ENCODE data around the gene AKNA.

AKNA gene

GRCh38 chr9:114289571-114290481, 98.0 kb downstream of the AKNA start:
- in situ Hi-C loops (cut with MboI; ENCODE audit: low sequenced_read_pairs), result loop anchor here (25.0 kb wide), 1 partner anchor 578 kb away; no protein-coding TSS in a partner anchor

- in situ Hi-C loops (cut with MboI; ENCODE audit: low sequenced_read_pairs), result loop anchor here (25.0 kb wide), 1 partner anchor 577 kb away; no protein-coding TSS in a partner anchor
Observed at GRCh38 chr9:114289106-114289505, 98.7 kb downstream of the AKNA start.

GRCh38 chr9:114288193-114289091, 99.3 kb downstream of the AKNA start:
- in situ Hi-C loops (cut with MboI; ENCODE audit: low sequenced_read_pairs), result loop anchor here (25.0 kb wide), 1 partner anchor 576 kb away; no protein-coding TSS in a partner anchor

DNA sequence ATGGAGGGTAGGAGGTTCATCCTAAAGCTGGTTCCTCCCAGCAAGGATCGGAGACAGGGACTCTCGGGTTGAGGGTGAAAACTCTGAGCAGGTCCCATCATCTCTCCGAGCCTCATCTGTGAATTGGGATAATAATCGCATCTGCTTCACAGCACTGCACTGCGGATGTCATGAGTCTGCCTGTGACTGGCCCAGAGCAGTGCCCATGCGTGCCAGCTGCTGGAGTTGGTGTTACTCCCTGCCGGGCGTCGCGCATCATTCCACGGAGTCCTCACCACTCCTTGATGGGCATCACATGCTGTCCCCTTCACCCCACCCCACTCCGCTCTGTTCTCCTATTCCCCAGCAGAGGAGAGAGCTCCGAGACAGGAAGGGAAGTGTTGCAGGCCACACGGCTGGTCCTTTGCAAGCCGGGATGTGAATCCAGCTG, 100.0 kb downstream of the AKNA start:
- in situ Hi-C loops (cut with MboI; ENCODE audit: low sequenced_read_pairs), result loop anchor here (25.0 kb wide), 1 partner anchor 575 kb away; no protein-coding TSS in a partner anchor

DNA sequence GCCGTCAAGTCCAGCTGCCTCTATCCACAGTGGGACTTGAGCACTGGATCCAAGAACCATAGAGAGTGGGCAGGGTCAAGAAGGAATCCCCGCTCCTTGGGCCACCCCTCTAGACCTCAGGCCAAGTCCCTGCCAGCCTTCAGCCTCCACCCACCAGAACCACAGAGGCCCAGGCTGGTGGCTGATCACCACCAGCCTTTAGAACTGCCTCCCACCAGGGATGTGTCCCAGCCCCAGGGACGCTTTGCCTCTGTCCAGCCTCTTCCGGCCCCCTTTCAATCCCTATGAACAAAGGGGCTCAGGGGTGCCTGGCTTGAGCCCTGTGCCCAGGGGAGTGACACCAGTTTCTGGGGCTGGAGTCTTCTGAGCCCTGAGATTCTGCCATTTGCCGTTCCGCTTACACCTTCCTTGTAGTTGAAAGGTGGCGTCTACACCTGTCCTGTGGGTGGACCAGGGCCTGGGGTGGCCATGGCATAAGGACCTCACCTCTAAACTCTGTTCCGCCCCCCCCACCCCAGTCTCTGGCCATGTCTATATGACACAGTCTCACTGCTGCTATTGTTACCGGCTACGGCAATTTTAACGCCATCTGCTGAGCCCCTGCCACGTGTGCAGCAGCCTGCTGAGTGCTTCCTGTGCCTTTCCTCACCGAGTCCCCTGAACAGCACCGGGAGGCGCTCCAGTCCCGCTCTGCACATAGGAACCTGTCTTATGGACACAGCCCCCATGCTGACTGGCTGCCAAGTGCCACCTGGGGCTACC, 100.6 kb downstream of the AKNA start:
- in situ Hi-C loops (cut with MboI; ENCODE audit: low sequenced_read_pairs), result loop anchor here (25.0 kb wide), 1 partner anchor 575 kb away; no protein-coding TSS in a partner anchor

DNA sequence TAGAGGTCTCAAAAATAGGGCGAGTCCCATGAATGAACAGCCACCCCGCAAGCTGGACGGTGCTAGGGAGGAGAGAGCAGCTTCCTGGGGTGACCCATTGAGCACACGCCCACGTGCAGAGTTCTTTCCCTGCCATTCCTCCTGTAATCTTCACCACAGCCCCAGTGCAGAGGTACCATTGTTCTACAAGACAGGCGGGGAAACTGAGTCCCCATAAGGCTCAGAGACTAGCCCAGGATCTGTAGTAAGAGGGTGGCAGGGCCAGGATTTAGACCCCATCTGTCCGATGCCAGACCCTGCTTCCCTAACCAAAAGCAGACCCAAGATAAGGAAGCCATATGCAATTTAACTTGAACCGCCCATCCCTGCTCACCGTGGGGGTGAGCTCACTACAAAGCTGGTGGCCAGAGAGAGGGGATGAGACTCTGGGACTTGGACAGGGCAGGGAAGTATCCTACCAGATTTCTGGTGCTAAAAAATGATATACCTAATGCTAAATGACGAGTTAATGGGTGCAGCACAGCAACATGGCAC, 101.6 kb downstream of the AKNA start:
- in situ Hi-C loops (cut with MboI; ENCODE audit: low sequenced_read_pairs), result loop anchor here (25.0 kb wide), 1 partner anchor 574 kb away; no protein-coding TSS in a partner anchor

GRCh38 chr9:114285166-114285867, 102.5 kb downstream of the AKNA start:
- in situ Hi-C loops (cut with MboI; ENCODE audit: low sequenced_read_pairs), result loop anchor here (25.0 kb wide), 1 partner anchor 573 kb away; no protein-coding TSS in a partner anchor

- in situ Hi-C loops (cut with MboI; ENCODE audit: low sequenced_read_pairs), result loop anchor here (25.0 kb wide), 1 partner anchor 572 kb away; no protein-coding TSS in a partner anchor
Observed at GRCh38 chr9:114284316-114285060, 103.3 kb downstream of the AKNA start.
